Inferior parietal cortex (tissue), 1 donor: ENCODE data around the gene LBHD2.
"Not testable (repeated sequence)": the region's sequence is repeated elsewhere in the genome, so short reads cannot be mapped to it uniquely, and the experiment has no call there.

Source experiments
- DNase-seq: peaks from one replicate; pipeline ENCODE4 v3.0.0-alpha.2; 2016; ENCODE audit errors: extremely low spot score

The LBHD2 gene

GRCh38 chr14:103084021-103084919 is at the start of gene LBHD2:
Gene LBHD2 (plus strand): TSS chr14:103084210. CDS start chr14:103086013, 1,803 bp downstream.
- DNase-seq = no peak

- no peak for DNase-seq
Measured at GRCh38 chr14:103041464-103041863, 42.5 kb upstream of the LBHD2 start.

DNA sequence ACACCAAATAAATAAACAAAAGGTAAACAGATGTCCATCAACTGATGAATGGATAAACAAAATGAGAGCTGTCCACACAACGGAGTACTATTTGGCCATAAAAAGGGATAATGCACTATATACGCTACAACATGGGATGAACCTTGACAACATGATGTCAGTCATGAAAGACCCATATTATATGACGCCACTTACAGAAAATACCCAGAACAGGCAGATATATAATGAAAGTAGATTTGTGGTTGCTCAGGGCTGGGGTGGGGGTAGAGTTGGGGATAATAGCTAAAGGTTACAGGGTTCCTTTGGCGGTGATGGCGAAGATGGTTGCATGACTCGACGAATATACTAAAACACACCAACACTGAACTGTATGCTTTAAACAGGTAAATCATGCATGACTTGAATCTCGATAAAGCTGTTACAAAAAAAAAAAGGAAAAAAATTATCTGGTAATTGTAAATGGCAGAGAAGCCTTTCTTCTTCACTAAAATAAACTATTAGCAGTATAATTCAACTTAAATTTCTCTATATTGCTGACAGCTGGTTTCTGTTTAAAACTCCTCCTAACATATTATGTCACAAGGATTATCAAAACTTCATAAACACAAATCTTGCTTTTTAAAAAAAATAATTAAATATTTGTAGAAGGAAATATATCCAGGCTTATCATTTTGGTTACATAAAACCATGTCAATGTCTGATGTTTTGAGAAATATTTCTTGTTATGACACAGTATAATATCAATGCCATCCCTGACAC is 40.6 kb upstream of the LBHD2 start:
- no peak for DNase-seq

- DNase-seq = no peak
Measured at GRCh38 chr14:103045371-103045869, 38.6 kb upstream of the LBHD2 start.

DNA sequence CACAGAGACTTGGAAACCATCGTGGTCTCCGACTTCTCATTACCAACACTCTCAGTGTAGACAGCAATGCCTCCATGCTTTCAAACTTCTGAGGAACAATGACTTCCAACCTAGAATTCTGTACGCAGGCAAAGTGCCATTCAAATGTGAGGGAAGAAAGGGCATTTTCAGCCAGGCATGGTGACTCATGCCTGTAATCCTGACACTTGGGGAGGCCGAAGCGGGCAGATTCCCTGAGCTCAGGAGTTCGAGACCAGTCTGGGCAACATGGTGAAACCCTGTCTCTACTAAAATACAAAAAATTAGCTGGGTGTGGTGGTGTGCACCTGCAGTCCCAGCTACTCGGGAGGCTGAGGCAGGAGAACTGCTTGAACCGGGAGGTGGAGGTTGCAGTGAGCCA is 36.6 kb upstream of the LBHD2 start:
- not testable (repeated sequence) for DNase-seq

DNA sequence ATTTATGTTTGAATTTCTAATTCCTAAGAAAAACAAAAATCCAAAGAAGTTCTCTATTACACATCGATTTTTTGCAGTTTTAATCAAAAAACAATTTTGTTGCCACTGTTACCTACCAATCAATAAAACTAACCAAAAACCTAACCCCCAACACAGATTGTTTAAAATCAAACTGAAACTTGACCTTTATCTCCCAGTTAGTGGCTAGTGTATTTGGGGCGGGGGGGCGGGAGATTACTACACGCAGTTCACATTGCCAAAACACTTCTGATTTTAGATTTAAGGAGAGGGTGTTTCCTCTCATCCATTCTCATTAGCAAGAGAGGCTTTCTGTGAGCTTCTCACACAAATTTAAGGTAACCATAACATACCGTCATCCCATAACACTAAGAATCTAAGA is 33.1 kb upstream of the LBHD2 start:
- no peak for DNase-seq

- DNase-seq = no peak
Measured at GRCh38 chr14:103052407-103052806, 31.6 kb upstream of the LBHD2 start.

DNA sequence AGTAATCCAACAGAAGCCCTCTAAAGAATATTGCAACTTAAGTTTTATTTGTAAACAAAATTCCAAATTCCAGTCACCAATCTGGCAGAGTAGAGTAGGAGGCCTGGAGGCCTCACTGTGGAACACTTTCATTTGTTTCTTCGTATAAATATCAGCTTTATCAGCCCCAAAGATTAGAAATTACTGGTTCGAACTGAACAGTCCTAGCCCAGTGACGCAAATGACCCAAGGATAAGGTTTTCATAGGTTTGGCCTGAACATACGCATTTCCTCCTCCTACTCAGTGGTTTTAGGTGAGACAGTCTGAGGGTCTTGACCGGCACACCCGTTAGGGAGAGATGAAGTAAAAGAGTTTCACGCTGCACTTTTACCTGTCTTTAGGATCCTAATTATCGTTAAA is 28.3 kb upstream of the LBHD2 start:
- no peak for DNase-seq

DNA sequence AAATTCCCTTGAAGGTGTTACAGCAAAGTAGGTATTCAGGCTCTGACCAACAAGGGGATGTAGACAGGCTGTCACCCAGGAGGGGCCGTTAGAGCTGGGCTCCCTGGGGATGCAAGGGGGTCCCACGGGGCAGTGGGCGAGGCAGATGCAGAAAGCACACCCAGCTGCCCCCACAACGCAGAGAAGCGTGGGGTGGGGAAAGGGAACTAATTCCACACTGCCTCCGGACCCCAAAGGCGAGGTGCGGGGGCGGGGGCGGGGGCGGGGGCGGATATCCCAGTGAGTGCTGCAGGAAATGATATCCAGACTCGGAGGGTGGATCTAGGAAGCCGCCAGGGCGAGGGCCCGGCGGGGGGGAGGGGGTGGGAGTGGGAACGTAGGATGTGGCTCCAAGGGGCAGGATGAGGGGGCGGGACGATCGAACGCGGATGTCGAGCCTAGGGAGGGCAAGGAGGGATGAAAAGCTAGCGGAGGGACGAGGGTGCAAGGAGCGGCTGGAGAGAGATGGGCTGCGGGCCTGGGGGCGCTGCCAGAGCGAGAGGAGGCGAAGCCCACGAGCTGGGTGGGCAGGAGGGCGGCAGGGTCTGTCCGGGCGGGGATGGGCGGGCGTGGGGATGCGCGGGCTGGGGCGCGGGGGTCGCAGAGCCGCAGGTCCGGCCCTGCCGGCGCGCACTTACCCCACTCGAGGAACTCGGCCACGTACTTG is 27.5 kb upstream of the LBHD2 start:
- no peak for DNase-seq

DNA sequence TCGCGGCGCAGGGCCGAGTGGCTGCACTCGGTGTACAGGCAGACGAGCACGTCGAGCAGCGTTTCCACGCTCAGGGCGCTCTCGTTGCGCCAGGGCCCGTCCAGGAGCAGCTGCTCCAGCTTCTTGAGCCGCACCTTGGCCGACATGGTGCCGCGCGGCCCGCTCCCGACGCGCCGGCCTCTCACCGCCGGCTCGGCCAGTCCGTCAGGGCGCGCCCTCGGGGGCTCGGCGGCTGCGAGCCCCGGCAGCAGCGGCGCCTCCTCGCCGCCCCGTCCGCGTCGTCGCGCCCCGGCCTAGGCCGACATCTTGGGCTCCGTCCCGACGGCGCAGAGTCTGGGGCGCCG is 27.0 kb upstream of the LBHD2 start:
- DNase-seq = no peak

DNA sequence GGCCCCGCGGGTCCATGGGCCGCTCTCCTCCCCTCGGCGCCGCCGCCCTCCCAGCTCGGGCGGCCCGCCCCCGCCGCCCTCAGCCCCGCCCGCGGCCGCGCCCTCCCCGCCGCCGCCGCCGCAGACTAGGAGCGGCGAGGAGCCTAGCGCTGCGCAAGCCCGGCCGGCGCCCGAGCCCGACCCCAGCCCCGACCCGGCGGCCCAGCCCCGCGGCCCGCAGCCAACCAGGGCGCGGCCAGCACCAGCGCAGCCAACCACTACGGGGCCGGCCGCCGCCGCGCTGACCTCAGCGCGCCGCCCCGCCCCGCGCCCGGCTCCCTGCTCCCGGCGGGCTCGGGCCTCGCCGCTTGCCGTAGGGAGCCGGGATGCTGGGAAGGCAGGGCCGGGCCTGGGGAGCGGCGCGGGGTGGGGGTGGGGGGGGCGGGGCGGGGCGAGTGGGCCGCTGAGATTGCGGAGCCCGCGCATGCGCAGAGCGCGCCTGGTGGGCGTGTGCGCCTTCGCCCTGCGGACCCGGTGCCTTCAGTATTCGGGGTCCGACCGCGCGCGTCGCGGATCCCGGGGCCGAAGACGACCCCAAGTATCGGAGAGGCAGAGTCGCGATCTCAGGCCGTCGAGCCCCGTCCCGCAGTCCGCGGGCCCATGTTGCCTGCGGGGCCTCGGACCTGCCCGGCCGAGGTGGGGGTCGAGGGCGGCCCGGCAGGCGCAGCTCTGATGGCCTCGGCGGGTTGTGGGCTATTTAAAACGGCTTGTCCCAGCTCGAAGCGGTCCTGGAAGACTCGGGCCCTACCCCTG is 26.4 kb upstream of the LBHD2 start, which contains the start of gene CDC42BPB:
Gene CDC42BPB, minus strand, starts transcription at position 178 of the 792 bp plus-strand sequence. CDS start 376 bp downstream, outside the sequence.
- peak; percentile 86 for DNase-seq

DNA sequence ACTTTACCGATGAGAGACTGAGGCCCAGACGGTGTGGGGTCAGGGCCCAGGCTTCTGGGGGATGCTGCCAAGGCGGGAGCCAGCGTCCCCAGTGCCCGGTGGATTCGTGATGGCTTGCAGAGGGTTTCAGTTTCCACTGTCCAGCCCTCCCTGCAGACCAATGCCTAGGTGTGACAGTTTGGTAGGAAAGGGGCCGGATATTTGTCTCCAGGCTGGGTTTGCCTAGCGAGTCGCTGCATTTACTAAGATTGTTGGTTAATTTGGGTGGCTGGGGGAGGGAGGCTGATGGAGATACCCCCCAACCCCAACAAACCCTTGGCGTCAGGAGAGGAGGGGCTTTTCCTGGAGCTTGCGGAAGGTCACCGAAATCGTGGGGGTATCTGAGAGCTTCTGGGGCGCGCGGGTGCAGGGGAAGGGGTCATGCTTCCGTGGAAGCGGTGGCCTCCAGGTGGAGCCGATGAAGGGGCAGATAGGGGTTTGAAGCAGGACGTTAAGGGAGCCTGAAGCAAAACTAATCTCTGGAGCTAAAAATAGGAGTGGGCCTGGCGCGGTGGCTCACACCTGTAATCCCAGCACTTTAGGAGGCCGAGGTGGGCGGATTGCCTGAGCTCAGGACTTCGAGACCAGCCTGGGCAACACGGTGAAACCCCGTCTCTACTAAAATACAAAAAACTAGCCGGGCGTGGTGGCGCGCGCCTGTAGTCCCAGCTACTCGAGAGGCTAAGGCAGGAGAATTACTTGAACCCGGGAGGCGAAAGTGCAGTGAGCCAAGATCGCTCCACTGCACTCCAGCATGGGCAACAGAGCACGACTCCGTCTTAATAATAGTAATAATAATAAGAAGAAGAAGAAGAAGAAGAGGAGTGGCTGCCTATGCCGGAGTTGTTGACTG is 25.6 kb upstream of the LBHD2 start:
- DNase-seq = no peak

DNA sequence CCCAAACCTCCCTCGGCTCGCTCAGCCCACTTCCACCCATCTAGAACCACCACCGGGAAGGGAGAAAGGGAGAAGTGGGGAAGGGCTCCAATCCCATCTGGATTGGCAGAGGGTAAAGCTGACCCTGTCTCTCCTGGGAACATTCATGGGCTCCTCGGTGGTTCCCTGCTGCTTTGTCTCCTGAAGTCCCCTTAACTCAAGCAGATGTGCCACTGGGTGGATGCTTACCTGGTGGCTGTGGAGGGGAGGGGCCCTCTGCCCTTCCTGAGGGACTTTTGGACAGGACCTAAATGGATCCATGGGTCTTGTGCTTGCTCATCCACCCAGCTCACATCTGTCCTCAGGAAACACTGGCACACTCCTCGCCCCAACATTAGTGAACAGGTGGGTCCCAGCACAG is 24.5 kb upstream of the LBHD2 start:
- DNase-seq = no peak

DNA sequence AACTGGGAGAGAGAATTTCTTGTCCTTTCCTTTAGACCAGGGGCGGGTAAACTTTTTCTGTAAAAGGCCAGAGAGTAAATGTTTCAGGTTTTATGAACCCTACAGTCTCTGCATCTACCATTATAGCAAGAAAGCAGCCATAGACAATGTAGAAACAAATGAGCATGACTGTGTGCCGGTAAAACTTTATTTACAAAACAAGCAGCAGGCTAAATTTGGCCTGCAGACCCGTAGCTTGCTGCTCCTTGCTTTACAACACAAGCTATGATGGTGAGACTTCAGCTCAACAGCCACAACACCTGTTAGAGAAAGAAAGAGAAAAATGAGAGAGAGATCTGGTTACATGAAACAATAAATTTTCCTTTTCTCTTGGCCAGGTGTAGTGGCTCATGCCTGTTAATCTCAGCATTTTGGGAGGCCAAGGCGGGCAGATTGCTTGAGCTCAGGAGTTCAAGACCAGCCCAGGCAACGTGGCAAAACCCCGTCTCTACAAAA is 22.5 kb upstream of the LBHD2 start:
- no peak for DNase-seq

DNA sequence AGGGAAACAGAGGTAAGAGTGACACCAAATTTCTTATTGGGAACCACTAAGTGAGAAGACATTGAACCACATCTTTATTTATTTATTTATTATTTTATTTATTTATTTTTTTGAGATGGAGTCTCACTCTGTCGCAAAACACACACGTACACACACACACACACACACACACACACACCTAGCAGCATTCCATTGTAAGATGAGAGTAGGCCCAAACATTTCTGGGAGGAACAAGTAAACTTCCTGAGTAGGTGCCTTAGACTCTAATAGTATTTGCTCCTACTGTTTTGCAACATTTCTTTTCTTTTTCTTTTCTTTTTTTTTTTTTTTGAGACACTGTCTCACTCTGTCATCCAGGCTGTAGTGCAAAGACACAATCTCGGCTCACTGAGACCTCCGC is 19.6 kb upstream of the LBHD2 start:
- no peak for DNase-seq

DNA sequence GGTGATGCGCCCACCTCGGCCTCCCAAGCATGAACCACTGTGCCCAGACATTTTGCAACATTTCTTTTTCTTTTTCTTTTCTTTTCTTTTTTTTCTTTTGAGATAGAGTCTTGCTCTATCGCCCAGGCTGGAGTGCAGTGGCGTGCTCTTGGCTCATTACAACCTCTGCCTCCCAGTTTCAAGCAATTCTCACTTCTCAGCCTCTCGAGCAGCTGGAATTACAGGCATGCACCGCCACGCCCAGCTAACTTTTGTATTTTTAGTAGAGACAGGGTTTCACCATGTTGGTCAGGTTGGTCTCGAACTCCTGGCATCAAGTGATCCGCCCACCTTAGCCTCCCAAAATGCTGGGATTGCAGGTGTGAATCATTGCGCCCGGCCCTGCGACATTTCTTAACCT is 19.0 kb upstream of the LBHD2 start:
- no peak for DNase-seq

DNA sequence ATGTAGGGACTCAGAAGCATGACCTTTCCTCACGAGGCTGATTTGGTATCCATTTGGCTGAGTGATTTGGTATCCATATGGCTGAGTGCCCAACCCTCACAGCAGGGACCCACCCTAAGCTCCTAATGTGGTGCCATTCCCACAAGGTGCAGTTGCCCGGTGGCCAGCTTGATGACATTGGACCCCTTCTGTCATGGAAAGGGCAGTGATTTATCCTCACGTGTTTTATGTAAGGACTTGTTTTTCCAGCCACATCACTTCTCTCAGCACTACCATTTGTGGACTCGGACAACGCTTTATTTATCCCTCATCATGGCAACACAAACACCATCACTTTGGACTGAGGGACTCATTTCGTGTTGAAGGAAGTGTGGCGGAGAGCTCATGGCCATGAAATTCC is 18.1 kb upstream of the LBHD2 start:
- DNase-seq = no peak

DNA sequence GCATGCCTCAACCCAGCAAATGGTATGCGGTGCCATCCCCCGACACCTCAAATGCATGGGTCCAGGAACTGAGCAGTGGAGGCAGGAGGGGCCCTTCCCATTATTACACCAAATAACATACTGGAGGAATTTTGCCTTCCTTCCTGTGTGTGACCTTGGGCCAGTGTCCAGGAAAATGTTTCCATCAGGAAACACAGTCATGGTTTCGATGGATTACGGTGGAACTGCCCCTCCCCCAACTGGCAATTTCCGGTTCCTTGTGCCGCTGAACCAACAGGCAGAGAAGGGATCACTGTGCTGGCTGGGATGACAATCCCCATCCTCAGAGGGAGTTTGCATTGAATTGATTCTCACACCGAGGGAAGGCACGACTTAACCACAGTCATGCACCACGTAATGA is 17.6 kb upstream of the LBHD2 start:
- no peak for DNase-seq

- no peak for DNase-seq
Measured at GRCh38 chr14:103067231-103067954, 16.6 kb upstream of the LBHD2 start.
